Kasumi-1 (cell line): ENCODE measurements around the gene MAP3K21.
A peak's percentile ranks its signal among the peaks of the same experiment; 100 is the strongest.

Source experiments
- DNase-seq, 2 experiments: peaks; one replicate each; lab custom pipeline; 2025; lab: John Stamatoyannopoulos, UW

The MAP3K21 gene

DNA sequence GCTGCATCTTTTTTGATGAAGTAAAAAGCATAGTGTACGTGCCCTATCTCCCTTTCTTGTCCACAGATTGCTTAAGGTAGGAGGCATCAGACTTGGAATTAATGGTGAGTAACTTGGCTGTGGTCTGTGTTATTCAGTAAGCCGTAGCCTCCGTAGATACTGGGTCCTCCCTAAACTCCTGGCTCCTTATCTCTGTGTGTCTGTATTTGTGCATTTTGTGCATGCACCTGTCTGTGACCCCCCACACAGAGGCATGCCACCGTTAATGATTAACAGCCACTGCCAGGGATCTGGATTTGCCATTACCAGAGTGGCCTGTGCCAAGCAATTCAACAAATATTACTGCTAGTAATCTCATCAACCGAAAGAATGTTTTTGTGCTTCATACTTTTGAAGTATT, 31.9 kb downstream of the MAP3K21 start:
- no peak for DNase-seq

DNA sequence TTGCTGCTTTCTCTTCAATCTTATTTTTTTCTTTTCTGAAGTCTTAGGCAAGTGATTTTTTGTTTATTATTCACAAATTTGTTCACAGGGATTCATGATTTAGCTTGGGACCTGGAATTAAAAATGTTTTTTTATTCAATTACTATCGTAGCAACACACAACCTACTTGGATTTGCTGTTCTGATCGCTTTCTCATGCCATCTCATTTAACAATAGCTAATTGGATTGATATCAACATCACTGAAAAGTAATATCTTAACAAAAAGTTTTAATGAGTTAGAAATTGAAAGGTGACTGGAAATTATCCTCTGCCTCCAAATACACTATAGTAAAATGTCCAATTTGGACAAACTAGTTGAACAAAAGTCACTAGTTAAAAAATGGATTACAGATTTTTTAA, 32.4 kb downstream of the MAP3K21 start:
- no peak for DNase-seq

DNA sequence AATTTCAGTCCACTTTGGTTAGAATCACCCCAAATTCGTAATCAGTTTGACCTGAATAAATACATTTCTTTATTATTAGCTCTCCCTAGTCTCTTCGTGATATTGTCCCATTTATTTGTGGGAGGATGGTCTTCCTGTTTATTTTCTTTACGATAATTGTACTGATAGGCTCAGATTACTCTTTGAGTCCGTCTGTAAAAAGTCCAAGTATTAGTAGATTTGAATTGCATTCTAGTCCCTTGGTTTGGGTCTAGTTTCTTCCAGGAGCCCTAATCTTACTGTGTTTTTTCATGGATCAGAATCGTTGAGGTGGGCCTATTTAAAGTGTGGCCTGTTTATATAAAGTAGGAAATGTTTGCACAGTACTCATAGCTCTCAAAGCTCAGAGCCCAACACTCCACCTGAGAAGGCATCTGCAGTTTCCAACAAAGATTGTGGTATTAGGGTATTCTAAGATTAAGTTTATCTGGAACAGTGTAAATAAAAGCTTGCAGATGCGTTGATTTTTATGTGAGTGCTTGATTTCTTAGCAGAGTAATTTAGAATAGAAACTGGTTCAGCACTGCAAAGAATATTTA, 33.1 kb downstream of the MAP3K21 start:
- DNase-seq: no peak

DNA sequence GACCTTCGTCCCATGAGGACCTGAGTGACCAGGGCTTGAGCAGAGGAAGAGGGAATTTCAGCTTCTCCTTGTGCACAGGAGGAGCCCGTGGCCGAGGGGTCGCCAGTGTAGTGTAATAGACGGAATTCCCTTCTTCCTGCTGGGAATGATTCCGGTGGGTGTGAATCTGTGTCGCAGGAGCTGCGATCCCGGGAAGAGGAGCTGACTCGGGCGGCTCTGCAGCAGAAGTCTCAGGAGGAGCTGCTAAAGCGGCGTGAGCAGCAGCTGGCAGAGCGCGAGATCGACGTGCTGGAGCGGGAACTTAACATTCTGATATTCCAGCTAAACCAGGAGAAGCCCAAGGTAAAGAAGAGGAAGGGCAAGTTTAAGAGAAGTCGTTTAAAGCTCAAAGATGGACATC, 34.4 kb downstream of the MAP3K21 start:
- no peak for DNase-seq

DNA sequence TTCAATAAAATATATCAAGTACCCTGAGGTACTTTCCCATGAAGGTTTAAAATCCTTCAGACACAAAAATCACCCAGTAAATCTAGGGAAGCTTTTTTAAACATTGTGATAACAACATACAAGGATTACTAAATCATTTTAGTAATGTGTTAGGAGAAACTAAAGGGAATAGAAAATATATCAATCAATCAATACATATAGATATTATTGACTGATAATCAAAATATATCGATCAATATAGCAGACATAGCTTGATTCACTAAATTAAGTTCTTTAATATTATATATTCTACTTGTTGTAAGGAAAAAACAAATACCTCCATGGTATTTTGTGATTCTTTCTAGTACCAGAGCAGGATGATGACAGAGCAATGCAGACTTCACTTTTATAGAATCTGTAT, 35.2 kb downstream of the MAP3K21 start:
- DNase-seq: no peak

DNA sequence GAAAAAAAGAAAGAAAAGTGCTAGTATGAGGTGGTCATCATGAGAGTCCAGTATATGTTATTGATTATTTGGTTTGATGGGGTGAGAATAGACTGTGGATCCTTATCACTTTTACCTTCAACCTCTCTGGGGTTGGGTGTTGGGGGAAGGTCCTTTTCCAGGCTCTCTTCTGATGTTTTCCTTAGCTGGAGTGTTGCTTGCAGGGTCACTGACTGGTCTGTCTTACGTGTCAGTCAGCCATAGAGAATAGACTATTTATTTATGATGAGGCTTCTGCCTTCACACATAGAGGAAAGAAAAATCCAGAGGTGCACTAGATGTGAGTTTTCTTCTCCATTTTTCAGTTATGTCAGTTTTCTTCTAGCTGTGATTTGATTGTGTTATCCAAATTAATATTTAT, 36.5 kb downstream of the MAP3K21 start:
- no peak for DNase-seq

DNA sequence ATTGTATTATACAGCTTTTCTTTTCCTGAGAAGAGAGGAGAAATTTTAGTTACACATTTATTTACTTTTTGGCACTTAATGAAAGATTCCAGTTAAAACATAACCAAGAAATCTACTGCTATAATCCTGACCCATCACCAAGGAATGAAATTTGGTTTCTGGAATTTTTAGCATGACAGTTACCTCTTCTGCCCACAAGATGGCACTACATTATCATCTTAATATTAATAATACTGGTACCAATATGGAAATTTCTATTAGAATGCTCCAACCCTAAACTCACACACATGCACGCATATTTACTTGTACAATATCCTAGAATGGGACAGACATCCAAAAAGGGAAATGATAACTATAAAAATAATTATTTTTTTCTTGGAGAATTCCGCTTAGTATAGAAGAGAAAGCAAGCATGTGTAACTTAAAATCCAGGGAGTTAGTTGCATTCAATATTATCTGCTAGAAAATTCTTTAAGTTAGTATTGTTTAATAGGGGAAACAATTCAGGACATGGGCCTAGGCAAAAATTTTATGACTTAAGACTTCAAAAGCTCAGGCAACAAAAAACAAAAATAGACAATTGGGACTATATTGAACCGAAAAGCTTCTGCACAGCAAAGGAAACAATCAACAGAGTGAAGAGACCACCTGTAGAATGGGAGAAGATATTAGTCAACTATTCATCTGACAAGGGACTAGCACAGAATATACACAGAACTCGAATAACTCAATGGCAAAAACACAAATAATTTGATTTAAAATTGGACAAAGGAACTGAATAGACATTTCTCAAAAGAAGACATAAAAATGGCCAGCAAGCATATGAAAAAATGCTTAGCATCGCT, 37.4 kb downstream of the MAP3K21 start:
- peak in 1 of 2 experiments; percentile 31 for DNase-seq

DNA sequence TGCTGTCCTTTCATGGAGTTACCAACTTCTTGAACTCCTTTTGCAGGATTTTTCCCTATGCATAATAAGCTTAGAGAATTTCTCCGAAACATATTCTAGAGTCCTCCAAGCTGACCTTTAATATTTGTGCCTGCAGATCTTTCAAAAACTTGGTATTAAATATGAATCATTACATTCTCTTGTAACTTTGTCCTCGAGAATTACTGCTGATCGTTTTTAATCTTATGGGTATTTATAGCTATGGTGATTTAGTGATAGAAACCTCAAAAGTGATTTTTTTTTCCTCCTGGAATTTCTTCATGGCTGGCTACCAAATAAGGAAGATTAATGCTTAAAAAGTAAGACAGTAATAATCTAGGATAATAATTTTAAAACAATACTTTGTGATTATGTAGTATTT, 39.1 kb downstream of the MAP3K21 start:
- DNase-seq: no peak

DNA sequence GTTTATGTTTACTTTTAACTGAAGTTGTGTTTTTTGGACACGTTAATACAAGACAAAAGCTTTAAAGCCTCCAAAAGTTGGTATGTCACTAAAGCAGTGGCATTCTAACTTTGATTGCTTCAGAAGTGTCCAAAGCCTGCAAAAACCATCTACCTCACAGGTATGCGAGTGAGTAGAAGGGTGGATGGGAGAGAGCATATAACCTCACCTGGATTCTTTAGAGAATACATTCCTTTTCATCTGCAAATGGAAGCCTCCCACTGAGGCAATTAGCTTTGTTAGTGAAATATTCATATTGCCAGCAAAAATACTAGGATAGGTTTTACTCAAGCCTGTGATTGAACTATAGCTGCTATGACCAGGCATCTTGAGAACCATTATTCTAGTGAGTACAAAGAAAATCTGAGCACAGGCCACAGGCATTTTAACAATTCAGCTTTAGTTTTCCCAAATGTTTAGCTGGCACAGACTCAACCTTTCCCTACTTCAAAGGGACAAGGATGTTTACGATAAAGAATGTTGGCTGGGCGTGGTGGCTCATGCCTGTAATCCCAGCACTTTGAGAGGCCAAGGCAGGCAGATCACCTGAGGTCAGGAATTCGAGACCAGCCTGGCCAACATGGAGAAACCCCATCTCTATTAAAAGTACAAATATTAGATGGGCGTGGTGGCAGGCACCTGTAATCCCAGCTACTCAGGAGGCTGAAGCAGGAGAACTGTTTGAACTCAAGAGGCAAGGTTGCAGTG, 39.7 kb downstream of the MAP3K21 start:
- no peak for DNase-seq

DNA sequence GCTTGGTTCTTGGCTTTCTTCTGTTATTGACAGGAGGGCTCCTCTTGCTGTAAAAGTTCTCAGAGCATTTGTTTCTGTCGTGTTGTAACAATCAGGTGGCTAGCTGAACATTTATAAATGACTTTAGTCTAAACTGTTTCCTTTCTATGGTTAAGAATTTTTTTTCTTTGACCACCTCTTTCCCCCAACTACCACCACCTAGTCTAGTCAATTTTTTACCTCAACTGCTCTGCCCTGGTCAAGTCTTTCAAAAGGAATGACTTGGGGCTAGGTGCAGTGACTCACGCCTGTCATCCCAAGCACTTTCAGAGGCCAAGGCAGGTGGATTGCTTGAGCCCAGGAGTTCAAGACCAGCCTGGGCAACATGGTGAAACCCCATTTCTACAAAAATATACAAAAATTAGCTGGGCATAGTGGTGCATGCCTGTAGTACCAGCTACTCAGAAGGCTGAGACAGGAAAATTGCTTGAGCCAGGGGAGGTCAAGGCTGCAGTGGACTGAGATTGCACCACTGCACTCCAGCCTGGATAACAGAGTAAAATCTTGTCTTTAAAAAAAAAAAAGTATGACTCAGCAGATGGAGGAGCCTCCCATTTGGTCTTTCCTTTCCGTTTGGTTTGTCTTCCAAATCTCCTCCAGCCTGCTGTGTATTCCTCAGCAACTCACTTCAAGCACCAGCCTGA, 40.7 kb downstream of the MAP3K21 start:
- DNase-seq: no peak

DNA sequence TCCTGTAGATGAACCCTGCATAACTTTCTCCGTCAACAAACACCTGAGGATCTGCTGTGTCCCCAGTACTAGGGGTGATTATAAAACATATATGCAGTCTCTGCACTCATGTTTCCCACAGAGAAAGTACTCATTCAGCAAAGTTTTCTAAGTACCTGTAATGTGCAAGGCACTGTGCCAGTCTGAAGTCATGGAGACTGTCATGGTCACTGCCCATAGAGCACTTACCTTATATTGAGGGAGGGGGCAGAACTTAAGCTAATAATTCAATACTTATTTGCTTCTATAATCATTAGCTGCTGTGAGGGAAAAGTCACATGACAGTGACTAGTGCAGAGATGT, 41.2 kb downstream of the MAP3K21 start:
- no peak for DNase-seq

DNA sequence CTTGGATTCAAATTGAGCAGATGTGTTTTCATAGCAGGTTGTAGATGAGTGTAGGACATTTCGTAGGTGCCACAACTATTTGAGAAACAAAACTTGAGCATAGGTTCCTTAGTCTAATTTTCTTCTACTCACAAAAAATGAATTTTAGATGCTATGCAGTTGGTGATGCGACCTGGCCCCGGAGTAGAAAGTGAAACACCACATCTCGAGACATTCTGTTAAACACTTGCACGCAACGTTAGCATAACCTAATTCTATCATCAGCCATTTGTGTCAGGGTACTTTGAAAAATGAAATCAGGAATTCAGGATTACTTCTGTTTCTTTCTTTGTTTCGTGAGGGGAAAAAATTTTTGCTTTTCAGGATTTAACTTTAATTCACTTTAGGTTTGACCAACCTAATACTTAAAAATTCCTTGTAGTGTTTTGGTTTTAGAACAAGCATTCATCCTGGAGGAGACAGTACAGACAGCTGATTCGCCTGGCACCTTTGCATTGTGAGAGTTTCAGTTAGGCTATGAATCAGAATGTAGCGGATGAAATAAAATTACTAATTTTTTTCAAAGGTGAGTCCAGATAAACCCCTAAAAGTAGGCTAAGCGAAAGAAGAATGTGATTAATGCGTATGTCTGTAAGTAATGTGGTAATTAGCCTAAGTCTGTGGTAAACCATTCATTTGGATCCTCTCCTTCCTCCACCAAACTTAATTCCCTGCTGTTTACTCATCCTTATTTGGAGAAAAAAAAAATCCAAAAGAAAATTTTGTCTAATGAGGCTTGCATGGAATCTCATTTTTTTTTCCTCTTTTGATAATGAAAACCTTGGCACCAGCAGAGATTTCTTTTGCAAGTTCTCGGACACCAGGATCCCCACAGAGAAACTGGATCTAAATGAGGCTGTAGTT, 44.9 kb downstream of the MAP3K21 start:
- DNase-seq: no peak

DNA sequence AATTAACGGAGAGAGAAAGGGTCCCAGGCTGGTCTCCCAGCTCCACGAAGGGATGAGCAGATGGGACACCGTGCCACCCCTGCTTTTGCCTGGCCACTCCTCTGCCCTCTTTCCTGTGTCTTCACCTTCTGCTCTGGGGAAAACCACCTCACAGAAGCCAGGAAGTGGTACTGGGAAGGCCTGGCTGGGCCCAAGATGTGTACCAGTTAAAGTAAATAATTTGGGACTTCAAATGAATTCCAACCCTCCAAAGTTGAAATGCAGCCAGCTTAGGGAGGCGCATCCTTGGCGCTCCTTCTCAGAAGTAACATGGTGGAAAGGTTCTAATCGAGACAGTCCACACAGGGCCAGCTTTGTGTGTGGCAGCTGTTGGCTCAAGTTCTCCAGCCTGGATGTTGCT, 45.7 kb downstream of the MAP3K21 start:
- DNase-seq: no peak

DNA sequence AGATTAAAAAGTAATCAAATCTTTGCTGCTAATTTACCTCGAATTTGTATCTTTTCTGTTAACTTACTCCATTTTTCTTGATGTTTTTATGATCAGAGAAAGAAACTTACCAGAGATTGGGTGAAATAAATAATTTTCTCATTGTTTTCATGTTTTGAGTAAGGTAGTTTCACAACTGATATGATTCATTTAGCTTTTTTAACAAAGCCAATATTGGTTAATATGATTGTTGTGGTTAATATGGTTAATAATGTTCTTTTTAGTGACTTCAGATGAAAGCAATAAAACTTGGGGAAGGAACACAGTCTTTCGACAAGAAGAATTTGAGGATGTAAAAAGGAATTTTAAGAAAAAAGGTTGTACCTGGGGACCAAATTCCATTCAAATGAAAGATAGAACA, 48.1 kb downstream of the MAP3K21 start:
- DNase-seq: no peak

DNA sequence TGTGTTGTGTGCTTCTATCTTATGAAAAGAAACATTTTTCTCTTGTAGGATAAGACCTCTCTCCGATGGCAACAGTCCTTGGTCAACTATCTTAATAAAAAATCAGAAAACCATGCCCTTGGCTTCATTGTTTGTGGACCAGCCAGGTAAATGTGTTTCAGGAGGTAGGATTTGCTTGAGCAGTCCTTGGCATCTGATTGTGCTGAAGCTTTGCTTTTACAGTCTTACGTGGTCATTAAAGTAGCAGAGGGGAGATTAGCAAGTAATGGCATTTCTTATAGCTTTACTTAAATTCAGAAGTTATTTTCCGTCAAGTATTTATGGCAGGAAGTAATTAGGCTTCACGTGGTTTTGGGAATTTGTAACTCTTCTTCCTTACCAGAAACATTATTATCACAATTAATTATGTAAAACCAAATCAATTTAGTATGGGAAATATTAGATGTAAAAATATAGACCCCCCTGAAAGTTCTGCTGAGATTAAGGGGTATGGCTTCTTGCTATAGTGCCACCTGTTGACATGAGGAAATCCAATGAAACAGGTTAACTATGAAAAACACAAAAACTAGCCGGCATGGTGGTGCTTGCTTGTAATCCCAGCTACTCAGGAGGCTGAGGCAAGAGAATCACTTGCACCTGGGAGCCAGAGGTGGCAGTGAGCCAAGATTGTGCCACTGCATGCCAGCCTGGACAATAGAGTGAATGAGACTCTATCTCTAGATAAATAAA, 49.0 kb downstream of the MAP3K21 start:
- no peak for DNase-seq

DNA sequence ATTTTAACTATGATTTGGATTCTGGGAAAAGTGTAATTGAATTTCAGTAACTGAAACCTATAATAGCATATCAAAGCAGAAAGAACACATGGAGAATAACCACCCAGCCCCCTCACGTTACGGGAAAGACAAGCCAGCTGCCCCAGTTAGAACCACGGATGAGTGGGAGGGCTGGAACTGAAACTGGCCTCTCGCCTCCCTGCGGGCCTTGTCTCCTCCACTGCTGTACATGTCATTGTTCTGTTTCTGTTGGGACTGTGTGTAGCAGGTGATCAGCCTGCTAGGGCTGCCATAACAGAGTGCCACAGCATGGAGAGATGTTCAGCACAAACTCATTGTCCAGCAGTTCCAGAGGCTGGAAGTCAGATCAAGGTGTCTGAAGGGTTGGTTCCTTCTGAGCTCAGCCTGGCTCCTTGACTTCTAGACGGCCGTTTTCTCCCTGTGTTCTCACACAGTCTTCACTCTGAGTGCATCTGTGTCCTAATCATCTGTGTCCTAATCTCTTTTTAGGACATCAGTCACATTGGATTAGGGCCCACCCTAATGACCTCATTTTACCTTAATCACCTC, 52.4 kb downstream of the MAP3K21 start:
- no peak for DNase-seq

DNA sequence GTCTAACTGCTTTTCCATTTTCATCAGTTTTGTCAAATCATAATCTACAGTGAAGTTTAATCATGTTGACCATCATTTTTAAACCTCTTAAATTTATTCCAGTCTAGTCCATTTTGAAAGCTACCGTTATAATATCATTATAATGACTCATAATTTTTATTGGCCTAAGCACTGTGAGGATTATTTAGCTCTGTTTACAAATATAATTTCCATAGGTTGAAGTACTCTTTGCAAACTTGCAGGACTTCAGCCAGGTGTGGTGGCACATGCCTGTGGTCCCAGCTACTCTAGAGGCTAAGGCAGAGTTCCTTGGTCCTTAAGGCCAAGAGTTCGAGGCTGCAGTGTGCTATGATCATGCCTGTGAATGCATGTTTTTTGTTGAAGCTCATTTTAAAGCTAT, 54.3 kb downstream of the MAP3K21 start:
- DNase-seq: no peak

DNA sequence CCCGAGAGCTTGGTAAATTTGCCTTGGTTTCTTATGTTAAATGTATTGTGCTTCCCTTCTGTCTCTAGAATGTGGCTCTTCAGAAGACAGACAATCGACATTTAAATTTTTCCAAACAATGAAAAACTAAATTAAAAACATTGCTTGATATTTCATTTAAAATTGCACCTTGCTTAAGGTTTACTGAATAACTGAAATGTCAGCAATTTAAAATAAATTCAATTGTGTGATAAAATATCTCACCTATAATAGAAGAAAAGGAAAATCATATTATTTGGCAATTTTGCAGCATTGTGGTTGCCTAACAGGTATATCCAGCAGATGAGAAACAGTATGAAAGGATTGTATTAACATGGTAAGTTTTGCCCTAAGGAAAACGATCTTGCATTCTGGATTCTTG, 56.5 kb downstream of the MAP3K21 start:
- no peak for DNase-seq

DNA sequence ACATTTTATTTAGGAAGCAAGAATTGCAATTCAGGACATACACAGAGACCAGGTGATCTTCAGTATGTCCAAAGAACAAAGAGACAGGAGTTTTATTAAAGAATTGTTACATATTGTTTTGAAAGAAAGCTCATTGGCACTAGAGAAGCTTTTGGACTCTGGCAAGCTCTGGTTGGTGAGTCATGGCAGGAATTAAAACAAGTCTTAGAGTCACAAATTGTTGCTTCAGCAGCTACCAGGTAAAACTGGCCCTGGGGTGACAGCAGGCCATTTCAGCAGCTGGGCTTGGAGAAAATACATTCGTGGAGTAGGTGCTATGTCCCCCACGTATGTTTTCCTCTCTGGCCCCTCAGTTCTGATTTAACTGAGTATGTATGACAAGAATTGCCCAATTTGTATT, 58.8 kb downstream of the MAP3K21 start:
- DNase-seq: no peak

DNA sequence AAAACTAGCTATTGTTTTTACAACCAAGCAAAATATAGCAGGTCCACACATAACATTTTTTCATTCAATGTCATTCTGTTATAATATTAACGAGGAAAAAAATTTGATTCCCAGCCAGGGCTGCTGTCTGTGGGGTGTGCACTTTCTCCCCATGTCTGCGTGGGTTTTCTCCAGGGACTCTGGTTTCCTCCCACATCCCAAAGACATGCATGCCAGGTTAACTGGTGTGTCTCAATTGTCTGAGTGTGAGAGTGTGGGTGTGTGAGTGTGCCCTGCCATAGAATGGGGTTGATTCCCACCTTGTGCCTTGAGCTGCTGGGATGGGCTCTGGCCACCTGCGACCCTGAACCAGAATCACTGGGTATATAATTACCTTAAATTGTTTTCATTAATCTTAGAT, 60.1 kb downstream of the MAP3K21 start:
- DNase-seq: no peak

DNA sequence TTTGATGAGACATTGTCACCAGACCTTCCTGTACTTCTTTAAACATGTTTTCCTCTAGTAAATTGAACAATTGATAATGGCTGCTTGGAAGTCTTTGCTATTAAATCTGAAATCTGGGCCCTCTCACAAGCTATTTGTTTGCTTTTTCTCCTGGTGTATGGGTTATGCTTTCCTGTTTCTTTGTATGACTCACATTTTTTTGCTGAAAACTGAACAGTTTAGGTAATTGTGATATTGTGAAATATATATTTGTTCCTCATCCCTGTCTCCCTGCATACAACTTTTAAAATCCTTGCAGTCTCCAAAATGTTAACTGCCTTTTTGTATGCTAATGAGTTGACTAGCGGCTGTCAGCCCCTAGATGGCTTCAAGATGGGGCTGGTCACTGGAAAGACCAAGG, 61.6 kb downstream of the MAP3K21 start:
- DNase-seq: no peak
